NCI-H2081 (cell line): ENCODE data around the gene CEACAM18.
"Not testable (repeated sequence)": the region's sequence is repeated elsewhere in the genome, so short reads cannot be mapped to it uniquely, and the experiment has no call there.

ENCODE experiments used
- DNase-seq, 2 experiments: peaks; one replicate each; lab custom pipeline; 2025; lab: John Stamatoyannopoulos, UW

CEACAM18 gene

DNA sequence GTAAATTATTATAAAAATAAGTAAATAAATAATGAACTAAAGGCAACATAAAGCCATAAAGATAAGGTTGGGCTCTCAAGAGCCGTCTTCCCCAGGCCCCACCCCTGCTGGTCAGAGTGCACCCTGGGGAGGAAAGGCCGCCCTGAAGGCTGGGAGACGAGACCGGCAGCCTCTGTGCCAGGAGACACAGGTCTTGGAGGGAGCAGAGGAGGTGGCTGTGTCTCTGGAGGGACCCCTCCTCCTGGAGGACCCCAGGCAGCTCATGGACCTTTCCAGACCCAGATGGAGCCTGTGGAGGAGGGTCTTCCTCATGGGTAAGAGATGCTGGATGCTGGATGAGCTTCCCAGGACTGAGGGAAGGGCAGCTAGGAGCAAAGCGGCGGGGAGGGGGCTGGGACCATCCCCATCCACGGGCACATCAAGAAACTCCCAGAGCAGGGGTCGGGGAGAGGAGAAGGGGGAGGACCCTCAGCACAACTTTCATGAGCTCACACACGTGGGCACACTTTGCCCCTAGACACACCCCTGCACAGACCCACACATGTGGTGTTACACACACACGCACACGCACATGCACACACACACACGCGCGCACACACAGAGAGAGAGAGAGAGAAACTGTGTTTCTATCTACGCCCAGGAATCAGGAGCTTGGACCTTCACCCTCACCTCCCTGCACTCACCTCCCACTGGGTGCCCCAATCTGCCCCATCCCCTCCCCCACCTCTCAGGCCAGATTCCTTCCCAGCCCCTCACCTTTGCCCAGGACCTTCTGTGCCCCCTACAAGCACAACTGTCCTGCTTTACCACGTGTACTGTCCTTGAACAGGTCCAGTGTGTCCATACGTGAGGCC lies at the start of gene CEACAM18:
Gene CEACAM18, plus strand, starts transcription at position 159 of the 854 bp plus-strand sequence.
- no peak for DNase-seq

DNA sequence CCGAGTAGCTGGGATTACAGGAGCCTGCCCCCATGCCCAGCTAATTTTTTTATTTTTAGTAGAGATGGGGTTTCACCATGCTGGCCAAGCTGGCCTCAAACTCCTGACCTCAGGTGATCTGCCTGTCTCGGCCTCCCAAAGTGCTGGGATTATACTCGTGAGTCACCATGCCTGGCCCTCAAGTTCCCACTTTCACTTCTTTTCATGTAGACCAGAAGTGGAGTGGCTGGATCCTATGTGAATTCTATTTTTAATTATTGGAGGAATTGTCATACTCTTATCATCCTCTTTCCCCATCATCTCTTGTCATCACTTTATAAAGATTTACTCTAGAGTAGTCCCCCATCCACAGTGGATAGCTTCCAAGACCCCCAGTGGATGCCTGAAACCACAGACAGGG lies 48.1 kb upstream of the CEACAM18 start:
- DNase-seq: no peak

DNA sequence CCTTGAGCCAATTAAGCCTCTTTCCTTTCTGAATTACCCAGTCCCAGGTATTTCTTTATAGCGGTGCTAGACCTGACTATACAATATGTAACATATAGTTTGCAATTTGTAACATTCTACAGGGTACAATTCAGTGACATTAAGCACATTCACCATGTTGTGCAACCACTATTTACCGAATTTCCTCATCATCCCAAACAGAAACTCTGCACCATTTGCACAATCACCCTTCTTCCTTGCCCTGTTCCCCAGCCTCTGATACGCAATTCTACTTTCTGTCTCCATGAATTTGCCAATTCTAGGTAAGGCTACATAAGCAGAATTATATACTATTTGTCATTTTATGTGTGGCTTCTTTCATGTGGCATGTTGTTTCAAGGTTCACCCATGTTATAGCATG lies 47.2 kb upstream of the CEACAM18 start:
- DNase-seq: no peak

DNA sequence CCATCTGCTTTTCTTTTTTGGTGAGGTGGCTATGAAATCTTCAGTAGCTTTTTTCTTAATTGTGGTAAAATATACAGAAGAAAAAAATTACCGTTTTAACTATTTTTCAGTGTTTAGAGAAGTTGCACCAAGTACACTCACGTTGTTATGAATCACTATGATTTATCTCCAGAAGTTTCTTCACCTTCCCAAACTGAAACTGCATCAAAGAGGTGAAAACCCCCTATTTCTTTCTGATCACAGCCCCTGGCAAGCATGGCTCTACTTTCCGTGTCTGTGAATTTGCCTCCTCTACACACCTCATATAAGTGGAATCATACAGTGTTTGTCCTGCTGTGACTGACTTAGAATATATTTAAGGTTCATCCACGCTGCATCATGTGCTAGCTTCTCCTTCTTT lies 45.3 kb upstream of the CEACAM18 start:
- no peak for DNase-seq

DNA sequence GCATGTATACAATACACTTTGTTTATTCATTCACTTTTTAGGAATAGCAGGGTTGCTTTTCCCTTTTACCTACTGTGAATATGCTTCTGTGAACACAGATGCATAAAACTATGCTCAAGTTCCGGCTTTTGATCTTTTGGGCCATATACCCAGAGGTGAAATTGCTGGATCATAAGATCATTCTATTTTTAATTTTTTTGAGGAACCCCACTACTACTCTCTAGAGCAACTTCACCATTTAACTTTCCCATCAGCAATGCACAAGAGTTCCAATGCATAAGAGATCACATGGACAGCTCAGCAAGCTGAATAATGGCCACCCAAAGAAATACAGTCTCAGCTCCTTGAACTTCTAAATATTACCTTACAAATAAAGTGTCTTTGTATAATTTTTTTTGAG lies 43.9 kb upstream of the CEACAM18 start:
- DNase-seq: no peak

DNA sequence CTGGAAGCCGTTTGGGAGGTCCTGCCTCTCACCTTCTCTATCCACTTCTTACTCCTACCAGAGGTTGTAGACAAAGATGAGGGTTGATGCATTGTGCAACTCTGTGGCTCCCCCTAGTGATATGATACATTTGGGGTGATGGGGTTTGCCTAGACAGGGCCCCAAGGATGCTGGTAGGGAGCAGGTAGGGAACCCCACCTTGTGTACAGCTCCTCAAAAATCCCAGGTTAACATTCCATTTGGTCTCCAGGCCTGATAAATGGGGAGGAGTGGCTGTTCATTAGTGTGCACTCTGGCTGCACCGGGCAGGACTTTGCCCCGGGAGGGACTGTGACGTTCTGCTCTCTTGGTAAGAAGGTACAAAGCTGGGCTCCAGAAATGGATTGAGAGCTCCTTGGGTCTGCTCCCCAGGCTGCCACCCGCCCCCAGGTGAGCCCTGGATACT lies 39.3 kb upstream of the CEACAM18 start:
- DNase-seq: no peak

DNA sequence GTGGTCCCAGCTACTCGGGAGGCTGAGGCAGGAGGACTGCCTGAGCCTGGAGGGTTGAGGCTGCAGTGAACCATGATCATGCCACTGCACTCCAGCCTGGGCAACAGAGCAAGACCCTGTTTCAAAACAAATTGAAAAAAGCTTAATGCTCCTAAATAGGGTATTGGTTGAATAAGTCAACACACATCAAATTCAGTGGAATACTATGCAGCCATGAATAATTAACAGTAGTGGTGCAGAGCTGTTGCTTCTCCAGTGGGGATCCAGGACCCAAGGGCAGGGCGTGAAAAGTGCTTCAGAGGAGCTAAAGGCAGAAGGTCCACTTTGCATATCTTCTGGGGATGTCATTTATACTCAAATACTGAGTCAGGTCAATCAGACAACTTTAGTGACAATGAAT lies 38.3 kb upstream of the CEACAM18 start:
- DNase-seq: no peak

DNA sequence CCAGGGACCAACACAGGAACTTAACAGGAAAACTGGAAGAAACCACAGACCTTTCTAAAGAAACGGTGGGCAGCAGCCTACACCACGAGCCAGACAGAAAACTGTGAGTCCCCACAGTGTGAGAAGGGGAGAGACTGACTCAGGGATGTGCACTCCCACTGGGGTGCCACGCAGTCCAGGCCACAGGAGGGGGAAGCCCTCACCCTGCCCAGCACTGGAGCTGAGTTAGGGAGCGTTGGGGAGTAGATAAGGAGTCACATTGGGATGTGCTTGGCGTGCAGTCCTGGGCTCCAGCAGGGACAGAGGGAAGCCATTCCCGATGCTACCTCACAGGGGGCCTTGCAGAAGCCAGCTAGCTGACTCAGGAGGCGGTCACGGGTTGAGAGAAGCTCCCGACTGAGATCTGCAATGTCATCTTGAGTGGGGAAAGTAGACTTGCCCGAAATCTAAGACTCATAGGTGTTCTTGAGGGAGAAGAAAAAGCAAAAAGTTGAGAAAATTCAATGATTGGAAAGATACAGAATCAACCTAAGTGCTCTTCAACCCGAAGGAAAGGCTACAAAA lies 37.4 kb upstream of the CEACAM18 start:
- DNase-seq: no peak

DNA sequence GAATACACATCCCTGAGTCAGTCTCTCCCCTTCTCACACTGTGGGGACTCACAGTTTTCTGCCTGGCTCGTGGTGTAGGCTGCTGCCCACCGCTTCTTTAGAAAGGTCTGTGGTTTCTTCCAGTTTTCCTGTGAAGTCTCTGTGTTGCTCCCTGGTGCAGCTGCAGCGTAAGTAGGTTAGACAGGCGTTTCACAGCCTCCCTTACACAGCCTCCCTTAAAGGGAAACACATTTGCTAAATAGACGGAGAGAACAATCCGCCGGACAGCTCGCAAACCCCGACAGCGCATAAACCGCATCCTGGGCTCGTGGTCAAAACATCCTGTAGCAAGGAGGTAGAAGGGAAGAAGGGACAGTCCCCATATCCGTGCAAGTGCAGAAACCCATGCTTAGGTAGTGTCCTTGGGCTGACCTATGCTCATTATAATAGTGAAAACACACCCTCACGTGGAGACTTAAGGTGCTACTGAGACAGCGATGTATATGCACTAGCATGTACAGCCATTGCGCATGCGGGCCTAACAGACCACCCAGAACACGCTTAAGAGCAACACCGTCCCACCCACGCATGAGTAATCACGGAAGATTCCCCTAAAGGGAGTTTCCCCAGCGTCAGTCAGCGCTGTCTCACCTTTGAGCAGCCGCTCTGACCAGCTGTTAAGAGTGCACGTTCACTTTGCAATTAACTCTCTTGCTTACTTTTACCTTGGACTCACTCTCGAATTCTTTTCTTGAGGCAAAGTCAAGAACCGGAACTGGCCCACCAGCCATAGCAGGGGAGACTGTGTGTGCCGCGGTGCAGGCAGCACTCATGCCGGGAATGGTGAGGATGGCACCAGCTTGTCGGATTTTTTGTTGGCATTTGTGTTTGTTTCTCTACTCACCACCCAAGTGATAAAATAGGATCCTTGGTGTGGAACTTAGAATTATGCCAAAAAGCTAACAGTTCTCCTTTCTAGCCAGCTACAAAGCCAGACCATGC lies 36.6 kb upstream of the CEACAM18 start:
- no peak for DNase-seq

DNA sequence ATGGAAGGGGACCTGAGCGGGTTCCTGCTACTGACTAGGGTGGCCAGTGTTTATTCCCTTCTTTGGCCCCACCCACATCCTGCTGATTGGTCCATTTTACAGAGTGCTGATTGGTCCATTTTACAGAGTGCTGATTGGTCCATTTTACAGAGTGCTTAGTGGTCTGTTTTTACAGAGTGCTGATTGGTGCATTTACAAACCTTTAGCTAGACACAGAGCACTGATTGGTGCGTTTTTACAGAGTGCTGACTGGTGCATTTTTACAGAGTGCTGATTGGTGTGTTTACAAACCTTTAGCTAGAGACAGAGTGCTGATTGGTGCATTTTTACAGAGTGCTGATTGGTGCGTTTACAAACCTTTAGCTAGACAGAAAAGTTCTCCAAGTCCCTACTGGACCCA lies 30.8 kb upstream of the CEACAM18 start:
- DNase-seq: not testable (repeated sequence)

DNA sequence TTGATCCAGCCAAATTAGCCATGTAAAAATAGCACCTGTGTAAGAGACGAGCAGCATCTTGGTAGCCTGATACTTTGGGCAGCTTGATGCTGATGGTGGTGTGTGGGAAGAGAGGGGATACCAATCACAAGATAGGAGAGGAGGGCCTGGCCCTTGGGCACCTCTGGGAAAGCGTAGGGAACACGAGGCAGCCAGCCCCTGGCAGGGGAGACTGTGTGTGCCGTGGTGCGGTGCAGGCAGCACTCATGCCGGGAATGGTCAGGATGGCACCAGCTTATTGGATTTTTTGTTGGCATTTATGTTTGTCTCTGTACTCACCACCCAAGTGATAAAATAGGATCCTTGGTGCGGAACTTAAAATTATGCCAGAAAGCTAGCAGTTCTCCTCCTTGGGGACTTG lies 30.3 kb upstream of the CEACAM18 start:
- DNase-seq: no peak

DNA sequence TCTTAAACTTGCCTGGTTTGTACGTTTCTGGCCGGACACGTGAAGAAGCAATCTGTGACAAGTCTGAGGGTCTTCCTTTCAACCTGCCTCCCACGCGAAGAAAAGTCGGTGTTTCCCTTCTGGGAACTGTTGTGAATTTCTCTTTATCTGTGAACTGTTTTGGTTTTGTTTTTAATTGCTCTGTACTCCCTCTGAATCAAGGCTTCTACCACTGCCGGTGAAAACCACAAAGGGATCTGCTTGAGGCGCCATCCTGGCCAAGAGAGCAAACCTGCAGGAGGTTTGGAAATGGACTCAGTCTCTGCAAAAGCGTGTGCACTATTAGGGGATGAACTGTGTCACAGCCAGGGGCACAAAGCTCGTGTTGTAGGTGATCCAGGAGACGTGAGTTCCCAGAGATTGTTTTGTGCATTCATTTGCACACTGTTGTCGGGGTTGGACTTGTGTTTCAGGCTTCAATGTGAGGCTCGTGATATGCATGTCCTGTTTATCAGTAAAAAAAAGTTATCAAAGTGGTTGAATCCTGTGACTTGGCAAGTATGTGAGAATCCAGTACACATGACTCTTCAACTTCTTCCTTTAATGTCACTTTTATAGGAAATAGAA lies 29.8 kb upstream of the CEACAM18 start:
- DNase-seq: no peak

DNA sequence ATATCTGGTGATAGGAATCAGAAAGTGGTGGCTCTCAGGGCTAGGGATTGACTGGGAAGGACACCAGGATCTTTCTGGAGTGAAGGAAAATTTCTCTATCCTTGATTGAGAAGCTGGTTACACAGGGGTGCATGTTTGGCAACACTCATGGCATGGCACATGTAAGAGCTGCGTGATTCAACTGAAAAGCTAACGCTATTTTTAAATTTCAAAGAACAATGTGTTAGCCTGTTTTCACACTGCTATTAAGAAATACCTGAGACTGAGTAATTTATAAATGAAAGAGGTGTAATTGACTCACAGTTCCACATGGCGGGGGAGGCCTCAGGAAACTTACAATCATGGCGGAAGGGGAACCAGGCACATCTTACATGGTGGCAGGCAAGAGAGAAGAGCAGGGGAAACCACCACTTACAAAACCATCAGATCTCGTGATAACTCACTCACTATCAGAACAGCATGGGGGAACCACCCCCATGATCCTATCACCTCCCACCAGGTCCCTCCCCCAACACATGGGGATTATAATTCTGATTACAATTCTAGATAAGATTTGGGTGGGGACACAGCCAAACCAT lies 27.5 kb upstream of the CEACAM18 start:
- no peak for DNase-seq

DNA sequence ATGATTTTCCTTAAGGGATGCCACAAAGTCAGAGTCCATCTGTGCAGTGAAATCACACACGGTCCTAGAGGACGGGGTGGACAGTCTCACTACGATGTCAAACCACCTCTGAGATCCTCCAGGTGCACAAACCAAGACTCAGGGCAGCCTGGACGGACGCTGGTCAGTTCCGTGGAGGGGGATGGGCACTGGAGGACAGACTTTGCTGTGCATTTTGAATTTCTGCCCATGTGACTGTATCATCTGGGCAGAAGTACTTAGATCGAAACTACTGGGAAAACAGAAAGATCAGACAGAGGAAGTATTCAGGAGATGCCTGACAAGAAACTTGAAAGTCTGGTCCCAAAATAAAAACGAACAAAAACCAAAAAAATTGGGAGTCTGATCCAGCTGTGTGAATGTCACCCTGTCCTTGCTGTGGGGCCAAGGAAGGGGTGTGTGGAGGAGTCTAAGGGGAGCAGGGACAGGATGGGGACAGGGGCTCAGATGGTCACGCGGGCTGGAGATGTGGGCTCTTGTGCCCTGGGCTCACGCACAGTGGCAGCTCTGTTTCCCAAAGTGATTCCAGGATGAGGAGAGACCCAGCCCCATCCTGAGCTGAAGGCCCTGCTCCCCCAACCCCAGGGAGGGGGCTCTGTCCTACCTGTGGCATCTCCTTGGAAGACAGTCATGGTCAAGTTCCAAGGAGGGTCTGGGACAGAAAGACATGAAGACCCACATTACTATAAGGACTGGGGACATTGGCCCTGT lies 21.6 kb upstream of the CEACAM18 start:
- DNase-seq: no peak

DNA sequence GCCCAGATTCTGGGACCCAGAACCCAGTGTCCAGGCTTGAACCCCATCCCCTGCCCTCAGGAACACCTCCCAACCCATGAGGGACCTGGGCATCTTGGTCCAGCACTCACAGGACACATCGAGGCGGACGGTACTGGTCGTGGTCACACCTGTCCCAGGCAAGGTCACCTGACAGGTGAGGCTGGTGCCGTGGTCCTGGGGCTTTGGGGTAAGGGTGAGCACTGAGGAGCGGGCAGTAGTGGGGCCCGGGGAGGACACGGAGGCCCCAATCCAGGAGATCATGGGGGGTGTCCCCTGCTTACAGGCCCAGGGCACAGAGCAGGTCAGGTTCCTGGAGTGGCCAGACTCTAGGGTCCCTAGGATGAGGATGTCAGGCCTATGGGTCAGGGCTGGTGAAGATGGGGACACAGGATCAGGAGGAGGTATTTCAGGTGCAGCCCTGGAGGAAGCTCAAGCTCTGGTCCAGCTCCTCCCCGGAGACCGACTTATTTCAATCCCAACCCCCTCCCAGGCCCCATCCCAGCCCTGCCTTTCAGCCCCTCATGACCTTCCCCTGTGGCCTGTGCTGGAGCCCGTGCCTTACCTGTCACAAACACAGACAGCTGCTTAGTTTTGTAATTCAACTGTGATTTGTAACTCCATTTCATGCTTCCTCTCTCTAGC lies 20.9 kb upstream of the CEACAM18 start:
- no peak for DNase-seq

DNA sequence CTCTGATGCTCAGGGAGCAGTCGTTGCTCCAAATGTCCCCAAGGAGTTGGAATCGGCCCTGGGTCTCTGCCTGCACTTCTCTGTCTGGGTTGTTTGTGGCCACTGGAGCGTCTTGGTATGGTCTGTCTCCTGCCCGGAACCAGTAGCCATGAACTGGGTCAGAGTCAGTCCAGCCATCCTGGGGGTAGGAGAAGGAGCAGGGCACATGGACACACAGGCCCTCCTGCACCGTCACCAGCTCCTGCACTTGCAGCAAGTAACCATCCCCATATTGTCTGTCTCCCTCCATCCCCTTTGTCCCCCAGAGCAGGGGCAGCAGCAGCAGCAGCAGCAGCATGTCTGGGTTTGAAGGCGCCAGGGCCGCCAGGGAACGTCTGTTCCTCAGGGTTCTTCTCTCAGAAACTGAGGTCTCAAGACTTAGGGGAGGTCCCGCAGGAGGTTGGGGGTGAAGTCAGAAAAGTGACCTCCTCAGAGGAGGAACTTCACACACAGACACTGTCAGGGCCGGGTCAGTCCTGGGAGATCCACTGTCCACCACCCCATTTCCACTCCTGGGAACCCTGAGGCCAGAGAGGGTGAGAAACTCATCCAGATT lies 20.2 kb upstream of the CEACAM18 start, which contains the start of gene SIGLEC8:
Gene SIGLEC8, minus strand, starts transcription at position 404 of the 595 bp plus-strand sequence. Its CDS starts 67 bp downstream, at position 337.
- DNase-seq: no peak

DNA sequence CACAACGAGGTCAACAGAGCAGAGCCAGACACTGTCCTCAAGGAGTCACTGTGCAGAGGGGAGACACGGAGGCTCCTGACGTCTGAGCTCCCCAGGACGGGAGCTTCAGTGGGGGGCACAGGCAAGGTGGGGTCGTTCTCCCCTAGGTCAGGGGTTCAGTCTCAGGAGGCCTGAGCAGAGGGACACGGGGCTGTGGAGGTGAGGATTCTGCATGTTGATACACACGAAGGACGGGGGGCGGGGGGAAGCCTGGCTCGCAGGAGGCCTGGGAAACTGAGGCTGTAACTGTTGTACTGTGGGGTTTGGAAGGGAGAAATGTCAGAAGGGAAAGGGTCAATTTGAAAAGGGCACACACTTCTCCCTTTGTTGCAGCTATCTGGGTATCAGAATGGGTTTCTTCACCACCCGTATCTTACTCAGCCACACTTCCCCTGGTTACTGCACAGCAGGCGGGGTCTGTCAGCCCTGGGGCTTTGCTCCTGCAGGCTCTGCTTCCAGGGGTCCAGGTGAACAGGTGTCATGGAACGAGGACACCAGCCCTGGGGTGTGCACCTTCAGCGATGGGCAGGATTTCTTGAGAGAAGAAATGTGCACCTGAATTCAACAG lies 19.3 kb upstream of the CEACAM18 start:
- no peak for DNase-seq

DNA sequence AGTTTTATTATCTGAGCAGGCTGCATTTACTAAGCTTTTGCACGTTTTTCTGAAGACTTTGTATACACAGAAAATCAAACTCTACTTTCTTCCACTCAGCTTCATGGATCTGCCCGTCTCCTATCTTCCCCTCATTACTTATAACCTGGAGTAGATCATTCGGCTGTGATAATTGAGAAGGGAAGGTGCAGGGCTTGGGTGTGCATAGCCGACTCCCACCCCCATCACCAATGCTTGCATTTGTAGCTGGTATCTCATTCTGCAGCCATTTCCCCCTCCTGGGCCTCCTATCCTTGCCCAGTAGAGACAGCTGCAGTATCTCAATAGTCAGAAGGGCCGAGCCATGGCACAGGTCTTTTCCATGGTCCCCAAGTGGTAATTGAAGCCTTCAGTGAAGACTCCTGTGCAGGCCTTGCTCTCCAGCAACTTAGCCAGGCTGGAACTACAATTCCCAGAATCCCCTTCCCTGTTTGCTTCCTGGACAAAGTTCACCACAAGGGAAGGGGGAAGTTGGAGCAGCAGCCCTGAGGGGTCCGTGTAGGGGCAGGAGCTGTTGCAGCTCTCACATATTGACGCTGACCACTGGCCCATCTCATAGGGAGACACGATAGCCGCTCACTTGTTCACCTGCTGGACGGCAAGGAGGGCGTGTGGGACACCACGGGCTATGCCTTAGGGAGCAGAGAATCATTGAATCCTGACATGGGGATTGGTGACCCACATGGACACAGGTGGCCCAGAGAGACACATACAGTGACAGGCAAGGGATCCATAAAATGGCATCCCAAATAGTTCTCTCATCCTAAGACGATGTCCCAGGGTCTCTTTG lies 18.0 kb upstream of the CEACAM18 start:
- DNase-seq: no peak
